ENCODE measurements around the gene TMEM106B. TPM values are rescaled to one million over a fixed set of nuclear protein-coding genes. Genes with fewer than 3 reads are reported as not detected.
A peak's percentile ranks its signal among the peaks of the same experiment; 100 is the strongest.
"Not testable (repeated sequence)": the region's sequence is repeated elsewhere in the genome, so short reads cannot be mapped to it uniquely, and the experiment has no call there.

The TMEM106B gene
- 61.6 and 89.6 TPM in 2 replicates for total RNA-seq (2014; rRNA removed; shearing (Covaris generic); ENCODE audit: low replicate concordance)

DNA sequence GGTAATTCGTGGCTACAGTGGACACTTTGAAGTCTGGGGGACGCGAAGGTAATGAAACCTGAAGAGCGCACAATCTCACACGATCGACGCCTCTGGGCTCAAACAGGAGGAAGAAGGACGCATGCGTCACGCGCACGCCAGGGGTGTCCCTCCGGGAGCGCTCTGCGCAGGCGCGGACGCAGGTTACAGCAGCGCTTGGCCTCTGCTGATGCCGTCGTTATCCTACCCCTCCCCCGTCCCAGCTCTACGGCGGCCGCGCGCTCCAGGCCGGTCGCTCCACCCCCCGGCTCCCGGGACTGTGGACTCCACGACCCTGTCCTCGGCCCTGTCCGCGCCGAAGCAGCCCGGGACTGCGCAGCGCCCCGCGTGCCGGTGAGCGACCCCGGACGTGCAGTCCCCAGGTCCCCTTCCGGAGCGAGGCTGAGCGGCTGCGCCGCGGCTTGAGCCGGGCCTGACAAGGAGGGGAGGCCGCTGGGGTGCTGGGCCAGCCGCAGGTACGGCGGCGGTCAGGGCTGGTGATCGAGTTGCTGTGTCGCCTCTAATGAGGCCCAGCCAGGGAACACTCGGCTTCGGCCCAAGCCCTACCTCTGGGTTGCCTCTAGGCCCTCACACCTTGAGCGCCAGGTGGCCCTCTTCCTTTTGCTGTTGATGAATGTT is at the start of gene TMEM106B:
TMEM106B (plus strand) TSS at position 241 of the 657 bp plus-strand sequence. CDS start 3,517 bp downstream, outside the sequence.
- peak; percentile 95 for DNase-seq (ENCODE audit: low read depth)
- in situ Hi-C loops (cut with HindIII; ENCODE audit: low pct_unique_long_range_greater_than_20kb, low sequenced_read_pairs), result no loop called here

DNA sequence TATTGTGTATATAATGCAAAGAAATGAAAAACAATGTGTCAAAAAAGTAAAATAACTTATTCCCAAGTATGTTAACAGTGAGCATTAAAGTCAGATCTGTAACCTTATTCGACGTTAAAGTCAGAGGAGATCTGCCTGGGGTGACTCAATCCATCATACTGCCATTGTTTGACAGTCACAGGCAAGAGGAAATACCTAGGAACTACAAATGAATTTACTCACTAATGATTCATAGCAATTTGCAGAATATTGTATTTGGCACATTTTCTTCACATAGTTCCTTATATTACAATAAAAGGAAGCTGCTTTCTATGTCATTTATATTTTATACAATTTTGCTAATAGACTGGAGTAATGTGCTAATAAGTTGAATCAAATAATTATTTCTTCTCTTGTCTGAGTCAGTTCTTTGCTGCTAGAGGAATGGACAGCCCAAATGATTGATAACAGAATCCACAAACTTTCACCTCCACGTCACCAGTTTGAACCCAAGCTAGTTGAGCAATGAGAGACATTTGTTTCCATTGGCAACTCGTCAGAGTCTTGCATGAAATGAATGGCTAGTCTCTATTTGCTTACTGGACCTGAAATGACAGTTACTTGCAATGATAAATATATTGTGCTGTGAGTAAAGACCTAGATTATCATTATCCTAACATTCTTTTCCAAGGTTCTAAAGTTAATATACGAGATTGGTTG is 48.5 kb upstream of the TMEM106B start:
- DNase-seq (ENCODE audit: low read depth), result peak; percentile 92
- in situ Hi-C loops (cut with HindIII; ENCODE audit: low pct_unique_long_range_greater_than_20kb, low sequenced_read_pairs), result no loop called here

- in situ Hi-C loops (cut with HindIII; ENCODE audit: low pct_unique_long_range_greater_than_20kb, low sequenced_read_pairs); DNase-seq (ENCODE audit: low read depth): not testable (repeated sequence)
Measured at GRCh38 chr7:12168065-12168464, 43.0 kb upstream of the TMEM106B start.

DNA sequence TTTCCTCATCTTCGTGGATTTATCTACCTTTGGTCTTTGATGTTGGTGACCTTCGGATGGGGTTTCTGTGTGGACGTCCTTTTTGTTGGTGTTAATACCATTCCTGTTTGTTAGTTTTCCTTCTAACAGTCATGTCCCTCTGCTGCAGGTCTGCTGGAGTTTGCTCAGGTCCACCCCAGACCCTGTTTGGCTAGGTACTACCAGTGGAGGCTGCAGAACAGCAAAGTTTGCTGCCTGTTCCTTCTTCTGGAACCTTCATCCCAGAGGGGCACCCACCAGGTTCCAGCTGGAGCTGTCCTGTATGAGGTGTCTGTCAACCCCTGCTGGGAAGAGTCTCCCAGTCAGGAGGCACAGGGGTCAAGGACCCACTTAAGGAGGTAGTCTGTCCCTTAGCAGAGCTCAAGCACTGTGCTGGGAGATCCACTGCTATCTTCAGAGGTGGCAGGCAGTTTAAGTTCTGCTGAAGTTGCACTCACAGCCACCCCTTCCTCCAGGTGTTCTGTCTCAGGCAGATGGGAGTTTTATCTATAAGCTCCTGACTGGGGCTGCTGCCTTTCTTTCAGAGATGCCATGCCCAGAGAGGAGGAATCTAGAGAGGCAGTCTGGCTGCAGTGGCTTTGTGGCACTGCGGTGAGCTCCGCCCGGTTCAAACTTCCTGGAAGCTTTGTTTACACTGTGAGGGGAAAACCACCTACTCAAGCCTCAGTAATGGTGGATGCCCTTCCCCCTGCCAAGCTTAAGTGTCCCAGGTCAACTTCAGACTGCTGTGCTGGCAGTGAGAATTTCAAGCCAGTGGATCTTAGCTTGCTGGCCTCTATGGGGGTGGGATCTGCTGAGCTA is 40.9 kb upstream of the TMEM106B start:
- in situ Hi-C loops (cut with HindIII; ENCODE audit: low pct_unique_long_range_greater_than_20kb, low sequenced_read_pairs); DNase-seq (ENCODE audit: low read depth): not testable (repeated sequence)

DNA sequence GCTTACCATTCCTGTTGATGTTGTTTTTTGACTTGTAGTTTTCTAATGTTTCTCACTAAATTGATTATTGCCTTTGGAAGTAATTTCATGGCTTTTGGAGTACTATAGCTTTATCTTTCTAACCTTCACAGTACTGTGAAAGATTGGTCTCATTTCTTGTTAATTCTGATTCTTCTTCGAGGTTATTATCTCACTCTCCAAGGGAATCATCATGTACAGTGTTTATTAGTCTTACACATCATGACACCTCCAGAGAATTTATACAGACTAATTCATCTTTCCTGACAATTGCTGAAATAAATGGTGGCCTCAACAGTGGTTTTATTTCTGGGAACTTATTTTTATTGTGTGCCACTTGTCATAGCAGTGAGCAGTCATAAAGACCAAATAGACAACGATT is 37.4 kb upstream of the TMEM106B start:
- DNase-seq (ENCODE audit: low read depth), result no peak
- in situ Hi-C loops (cut with HindIII; ENCODE audit: low pct_unique_long_range_greater_than_20kb, low sequenced_read_pairs), result no loop called here

- in situ Hi-C loops (cut with HindIII; ENCODE audit: low pct_unique_long_range_greater_than_20kb, low sequenced_read_pairs), result no loop called here
- no peak for DNase-seq (ENCODE audit: low read depth)
Measured at GRCh38 chr7:12174931-12175330, 36.2 kb upstream of the TMEM106B start.

DNA sequence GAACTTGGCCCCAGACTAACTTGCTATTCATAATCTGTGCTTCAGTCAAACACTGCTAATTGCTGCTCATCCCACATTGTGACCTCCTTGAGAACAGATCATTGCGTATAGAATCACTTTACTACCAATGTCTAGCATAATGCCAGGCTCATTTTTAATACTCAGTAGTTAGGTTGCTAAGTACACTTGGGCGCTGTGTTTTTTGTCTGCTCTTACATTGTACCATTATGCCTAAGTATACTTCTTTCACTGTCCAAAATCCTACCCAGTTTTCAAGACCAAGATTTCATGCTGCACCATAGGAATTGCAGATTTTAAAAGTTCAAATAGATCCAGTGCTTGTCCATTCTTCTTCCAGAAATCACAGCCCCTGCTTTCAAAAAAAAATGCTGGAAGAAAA is 32.8 kb upstream of the TMEM106B start:
- in situ Hi-C loops (cut with HindIII; ENCODE audit: low pct_unique_long_range_greater_than_20kb, low sequenced_read_pairs), result no loop called here

DNA sequence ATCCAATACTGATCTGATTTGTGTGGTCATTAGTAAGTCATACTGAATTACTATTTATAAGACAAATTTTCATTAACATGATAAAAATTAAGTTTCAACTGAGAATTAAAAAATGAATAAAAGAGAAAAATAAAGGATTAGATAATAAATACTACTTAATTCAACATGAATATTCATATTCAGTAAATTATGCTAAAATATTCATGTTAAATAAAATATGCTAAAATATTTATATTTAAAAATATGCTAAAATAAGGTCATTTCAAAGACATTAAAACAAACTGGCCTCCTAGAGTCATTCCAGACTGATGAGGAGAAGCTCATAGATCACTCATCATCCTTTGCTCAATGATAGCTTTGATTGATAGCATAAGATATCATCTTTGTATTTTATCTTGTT is 16.7 kb upstream of the TMEM106B start:
- in situ Hi-C loops (cut with HindIII; ENCODE audit: low pct_unique_long_range_greater_than_20kb, low sequenced_read_pairs), result no loop called here
- DNase-seq (ENCODE audit: low read depth), result no peak

More for the DNA sequence above, 32.8 kb upstream of the TMEM106B start:
- DNase-seq (ENCODE audit: low read depth), result no peak

DNA sequence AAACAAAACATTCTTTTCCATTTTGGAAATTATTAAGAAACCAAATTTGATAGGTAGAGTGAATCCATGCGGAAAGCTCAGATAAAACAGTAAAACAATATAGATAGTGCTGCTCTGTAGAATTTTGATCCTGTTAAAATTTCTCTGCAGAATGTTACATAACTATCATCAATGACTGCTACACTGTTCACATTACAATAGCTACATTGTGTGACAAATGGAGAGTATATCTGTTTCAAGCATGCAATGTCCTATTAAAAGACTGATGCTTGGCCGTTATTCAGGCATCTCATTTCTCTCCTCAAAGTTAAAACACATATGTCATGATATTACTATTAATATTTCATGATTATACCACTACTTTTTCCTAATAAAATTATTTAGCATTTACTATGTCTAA is 14.7 kb upstream of the TMEM106B start:
- in situ Hi-C loops (cut with HindIII; ENCODE audit: low pct_unique_long_range_greater_than_20kb, low sequenced_read_pairs), result no loop called here
- DNase-seq (ENCODE audit: low read depth), result no peak

DNA sequence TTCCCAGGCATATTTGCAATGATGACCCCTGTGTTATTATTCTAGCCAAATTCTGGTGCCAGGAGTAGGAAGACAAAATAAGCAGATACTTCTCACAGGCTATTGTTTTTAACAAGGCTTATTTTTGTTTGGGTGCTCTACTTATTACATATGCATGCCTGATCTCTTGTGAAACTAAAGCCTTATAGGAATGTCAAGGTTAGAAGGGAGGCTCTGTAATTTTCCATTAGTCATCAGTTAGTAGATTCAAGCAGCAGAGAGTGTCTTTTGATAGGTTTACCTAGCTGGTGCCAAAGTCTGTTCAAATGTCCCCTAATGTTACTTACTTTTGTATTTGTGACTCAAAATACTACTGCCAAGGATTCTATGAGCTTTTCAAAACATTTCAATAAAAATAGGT is 11.7 kb upstream of the TMEM106B start:
- DNase-seq (ENCODE audit: low read depth), result peak; percentile 58
- in situ Hi-C loops (cut with HindIII; ENCODE audit: low pct_unique_long_range_greater_than_20kb, low sequenced_read_pairs), result no loop called here

- DNase-seq (ENCODE audit: low read depth), result no peak
- in situ Hi-C loops (cut with HindIII; ENCODE audit: low pct_unique_long_range_greater_than_20kb, low sequenced_read_pairs), result no loop called here
Measured at GRCh38 chr7:12207046-12207445, 4.0 kb upstream of the TMEM106B start.

DNA sequence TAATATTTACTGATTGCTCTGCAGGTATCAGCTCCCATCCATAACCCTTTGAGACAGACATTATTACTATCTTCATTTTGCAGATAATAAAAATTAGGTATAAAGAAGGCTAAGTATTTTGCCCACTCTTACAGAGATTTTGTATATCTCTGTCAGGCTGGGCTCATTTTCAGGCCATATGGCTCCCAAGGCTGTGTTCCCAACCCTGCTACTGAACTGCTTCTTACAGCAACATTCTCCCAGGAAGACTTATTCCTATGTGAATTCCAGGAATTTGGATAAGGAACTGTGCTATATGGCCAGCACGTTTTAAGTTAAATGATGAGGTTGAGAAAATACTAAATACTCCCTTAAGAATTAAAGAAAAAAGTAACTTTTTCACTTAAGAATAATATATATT is 1.9 kb upstream of the TMEM106B start:
- DNase-seq (ENCODE audit: low read depth), result no peak

DNA sequence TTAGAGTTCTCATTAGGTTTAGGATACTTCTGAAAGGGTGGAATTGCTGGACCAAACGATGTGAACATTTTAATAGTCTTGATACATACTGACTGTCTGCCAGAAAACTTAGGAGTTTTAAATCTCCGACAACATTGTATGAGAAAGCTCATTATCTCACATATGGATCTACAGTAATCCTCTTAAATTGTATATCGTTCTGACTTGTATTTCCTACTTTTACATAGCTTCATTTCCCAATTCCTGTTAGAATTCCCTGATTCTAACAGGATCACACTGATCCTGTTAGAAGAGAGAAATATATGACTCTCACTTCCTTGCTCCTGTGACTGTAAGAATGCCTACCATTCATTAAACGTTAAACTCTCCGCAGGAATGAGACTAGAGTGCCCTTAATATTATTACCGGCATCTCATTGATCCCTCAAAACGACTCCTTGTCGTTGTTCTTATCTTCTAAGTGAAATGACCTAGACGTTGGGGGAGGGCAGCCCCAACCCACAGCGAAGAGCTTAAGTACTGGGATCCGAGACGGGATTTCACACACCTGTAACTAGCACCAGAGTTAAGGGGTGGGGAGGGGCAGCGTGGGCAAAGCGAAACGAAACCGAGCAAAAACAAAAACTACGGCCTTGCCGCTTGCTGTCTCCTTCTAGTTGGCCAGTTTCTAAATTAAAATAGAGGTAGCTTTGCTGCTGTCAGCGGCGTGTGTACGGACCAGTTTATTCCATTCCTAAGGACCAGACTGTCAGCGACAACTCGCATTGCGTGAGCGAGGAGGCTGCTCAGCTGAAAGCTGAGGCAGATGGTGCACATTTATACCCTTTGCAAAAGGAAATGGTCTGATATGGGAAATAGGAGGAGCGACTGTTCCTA is 678 bp upstream of the TMEM106B start:
- DNase-seq (ENCODE audit: low read depth), result no peak

More for the DNA sequence above, 1.9 kb upstream of the TMEM106B start:
- in situ Hi-C loops (cut with HindIII; ENCODE audit: low pct_unique_long_range_greater_than_20kb, low sequenced_read_pairs), result no loop called here

DNA sequence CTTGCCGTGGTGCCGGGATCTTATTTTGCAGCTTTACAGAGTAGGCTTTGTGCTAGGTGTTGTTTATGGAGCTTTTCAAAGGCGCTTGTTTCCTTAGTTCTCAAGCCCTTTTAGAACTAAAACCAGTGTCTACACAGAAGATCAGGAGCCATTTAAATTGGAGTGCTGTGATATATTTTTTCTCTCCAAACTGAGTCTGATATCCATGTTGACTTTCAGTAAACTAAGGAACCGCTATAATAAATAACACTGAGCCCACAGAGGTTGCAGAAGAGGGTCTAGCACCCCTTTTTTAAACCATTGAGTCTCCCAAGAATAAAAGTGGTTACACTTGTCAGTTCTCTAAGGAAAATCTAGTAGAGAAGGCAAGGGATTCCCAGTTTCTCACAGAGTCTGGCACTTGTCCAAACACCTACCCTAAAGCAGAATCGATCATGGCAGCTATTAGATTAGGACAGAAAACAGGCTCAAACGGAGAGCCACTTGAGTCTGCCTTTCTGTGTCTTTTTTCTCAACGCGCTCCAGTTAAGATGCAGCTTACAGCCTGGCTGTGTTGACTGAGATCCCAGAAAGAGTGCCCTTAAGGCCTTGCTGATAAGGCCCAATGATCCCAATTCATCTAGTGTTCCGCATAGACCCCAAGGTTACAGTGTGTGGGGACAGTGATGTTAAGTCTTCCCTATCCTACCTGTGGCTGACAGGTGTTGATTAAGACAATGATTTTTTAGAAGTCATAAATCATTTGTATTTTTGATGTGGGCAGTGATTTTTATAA is 804 bp downstream of the TMEM106B start:
- in situ Hi-C loops (cut with HindIII; ENCODE audit: low pct_unique_long_range_greater_than_20kb, low sequenced_read_pairs), result no loop called here
- no peak for DNase-seq (ENCODE audit: low read depth)

More for the DNA sequence above, 678 bp upstream of the TMEM106B start:
- in situ Hi-C loops (cut with HindIII; ENCODE audit: low pct_unique_long_range_greater_than_20kb, low sequenced_read_pairs), result no loop called here

- DNase-seq (ENCODE audit: low read depth), result no peak
- in situ Hi-C loops (cut with HindIII; ENCODE audit: low pct_unique_long_range_greater_than_20kb, low sequenced_read_pairs), result no loop called here
Measured at GRCh38 chr7:12217311-12217710, 6.2 kb downstream of the TMEM106B start.

- in situ Hi-C loops (cut with HindIII; ENCODE audit: low pct_unique_long_range_greater_than_20kb, low sequenced_read_pairs), result no loop called here
- DNase-seq (ENCODE audit: low read depth), result no peak
Measured at GRCh38 chr7:12220389-12221046, 9.4 kb downstream of the TMEM106B start.

DNA sequence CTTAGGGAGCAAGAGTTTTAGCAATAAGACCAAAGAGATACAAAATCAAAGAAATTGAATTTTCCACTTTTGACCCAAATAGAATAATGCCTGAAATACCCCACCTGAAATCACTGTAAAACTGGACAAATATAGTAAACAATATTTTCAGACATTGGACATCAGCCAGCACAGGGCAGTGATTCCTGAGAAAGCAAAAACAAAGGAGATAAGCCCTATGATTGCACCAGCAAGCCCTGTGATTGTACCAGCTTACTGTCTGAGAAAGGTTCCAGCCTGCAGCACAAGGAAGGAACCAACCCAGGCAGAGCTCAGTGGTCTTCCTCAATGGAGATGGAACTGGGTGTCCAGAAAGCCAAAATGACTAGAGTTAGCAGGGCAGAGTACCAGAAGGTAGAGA is 10.3 kb downstream of the TMEM106B start:
- no peak for DNase-seq (ENCODE audit: low read depth)
- in situ Hi-C loops (cut with HindIII; ENCODE audit: low pct_unique_long_range_greater_than_20kb, low sequenced_read_pairs), result no loop called here

Measured in Caki2 (cell line).